CD1c-positive myeloid dendritic cell (primary cell): ENCODE measurements around the gene FGF8.

Experiments
- DNase-seq: peaks from one replicate; pipeline ENCODE4 v3.0.0-alpha.2; 2016; ENCODE audit errors: extremely low spot score

The FGF8 gene

GRCh38 chr10:101732096-101732495, 43.8 kb downstream of the FGF8 start:
- no peak for DNase-seq

GRCh38 chr10:101726115-101726387, 49.9 kb downstream of the FGF8 start:
- no peak for DNase-seq

GRCh38 chr10:101725296-101726114, 50.4 kb downstream of the FGF8 start:
- no peak for DNase-seq

- DNase-seq = no peak
Observed at GRCh38 chr10:101724446-101724845, 51.5 kb downstream of the FGF8 start.

GRCh38 chr10:101723176-101723575, 52.7 kb downstream of the FGF8 start:
- no peak for DNase-seq

- DNase-seq = no peak
Observed at GRCh38 chr10:101721806-101722205, 54.1 kb downstream of the FGF8 start.

GRCh38 chr10:101720606-101721230, 55.2 kb downstream of the FGF8 start:
- DNase-seq = no peak
